ENCODE measurements around the gene PPM1J.
"Not testable (repeated sequence)": the region's sequence is repeated elsewhere in the genome, so short reads cannot be mapped to it uniquely, and the experiment has no call there.

PPM1J gene

GRCh38 chr1:112721294-112721693 is 6.2 kb upstream of the PPM1J start:
- DNase-seq (ENCODE audit: low read depth): not testable (repeated sequence)

- DNase-seq (ENCODE audit: low read depth): no peak
These were observed 5.7 kb upstream of the PPM1J start for GRCh38 chr1:112720800-112721199.

GRCh38 chr1:112719706-112720105 is 4.6 kb upstream of the PPM1J start:
- no peak for DNase-seq (ENCODE audit: low read depth)

GRCh38 chr1:112718691-112719418 is 3.7 kb upstream of the PPM1J start:
- peak; percentile 68 for DNase-seq (ENCODE audit: low read depth)

GRCh38 chr1:112717263-112717873 is 2.2 kb upstream of the PPM1J start:
- DNase-seq (ENCODE audit: low read depth): no peak

- DNase-seq (ENCODE audit: low read depth): peak; percentile 70
These were observed 1.1 kb upstream of the PPM1J start for GRCh38 chr1:112716133-112716720.

GRCh38 chr1:112714313-112715263 is 544 bp downstream of the PPM1J start:
- DNase-seq (ENCODE audit: low read depth): no peak

GRCh38 chr1:112713466-112714312 is 1.4 kb downstream of the PPM1J start:
- DNase-seq (ENCODE audit: low read depth): no peak

GRCh38 chr1:112712701-112713128 is 2.4 kb downstream of the PPM1J start:
- no peak for DNase-seq (ENCODE audit: low read depth)

- no peak for DNase-seq (ENCODE audit: low read depth)
These were observed 2.9 kb downstream of the PPM1J start for GRCh38 chr1:112712191-112712590.

- DNase-seq (ENCODE audit: low read depth): no peak
These were observed 3.5 kb downstream of the PPM1J start for GRCh38 chr1:112711670-112712069.

GRCh38 chr1:112711041-112711440 is 4.1 kb downstream of the PPM1J start:
- DNase-seq (ENCODE audit: low read depth): no peak

- DNase-seq (ENCODE audit: low read depth): no peak
These were observed 4.5 kb downstream of the PPM1J start for GRCh38 chr1:112710586-112710985.

- DNase-seq (ENCODE audit: low read depth): no peak
These were observed 5.0 kb downstream of the PPM1J start for GRCh38 chr1:112710159-112710558.

GRCh38 chr1:112708489-112708888 is 6.6 kb downstream of the PPM1J start:
- no peak for DNase-seq (ENCODE audit: low read depth)

GRCh38 chr1:112708002-112708448 is 7.1 kb downstream of the PPM1J start:
- no peak for DNase-seq (ENCODE audit: low read depth)

GRCh38 chr1:112707221-112708001 is 7.7 kb downstream of the PPM1J start:
- peak; percentile 58 for DNase-seq (ENCODE audit: low read depth)

GRCh38 chr1:112706505-112707220 is 8.5 kb downstream of the PPM1J start, which contains the start of gene RHOC:
Gene RHOC (minus strand): TSS chr1:112707127. CDS start chr1:112703799, 3,328 bp downstream.
- peak; percentile 25 for DNase-seq (ENCODE audit: low read depth)

- DNase-seq (ENCODE audit: low read depth): no peak
These were observed 10.1 kb downstream of the PPM1J start for GRCh38 chr1:112704934-112705627.
